Measurements from ENCODE around the gene TP53.

DNA sequence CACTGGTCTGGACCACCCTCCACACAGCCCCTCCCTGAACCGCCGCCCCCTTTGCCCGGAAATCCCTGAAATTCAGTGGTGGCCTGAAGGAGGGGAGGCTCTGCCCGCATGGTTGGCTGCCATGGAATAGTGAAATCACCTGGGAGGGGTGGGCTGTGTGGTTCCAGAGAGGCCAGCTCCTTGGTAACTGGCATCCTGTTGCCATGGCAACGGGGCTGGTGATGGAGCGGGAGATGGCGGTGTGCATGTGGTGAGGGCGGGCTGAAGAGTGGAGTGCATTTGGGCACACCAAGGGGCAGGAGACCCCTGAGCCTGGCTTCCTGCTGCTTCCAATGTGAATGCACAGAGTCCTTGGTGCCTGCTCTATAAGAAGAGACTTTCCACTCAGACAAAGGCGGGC is 20.2 kb upstream of the TP53 start:
- TF ChIP-seq MAX (IDR thresholded peaks at IDR 0.05) (no peak), POLR2A (IDR thresholded peaks at IDR 0.05; ENCODE audit: low read length) (no peak)

Measured in A549 (cell line).